CD4-positive, alpha-beta T cell treated with Interleukin-17A for 1 hour (primary cell): ENCODE results near the gene RPS6KA5.
"Not testable (repeated sequence)": the region's sequence is repeated elsewhere in the genome, so short reads cannot be mapped to it uniquely, and the experiment has no call there.

Experiments used
- DNase-seq: peaks from one replicate; pipeline ENCODE4 v3.0.0-alpha.2; 2020

The RPS6KA5 gene

DNA sequence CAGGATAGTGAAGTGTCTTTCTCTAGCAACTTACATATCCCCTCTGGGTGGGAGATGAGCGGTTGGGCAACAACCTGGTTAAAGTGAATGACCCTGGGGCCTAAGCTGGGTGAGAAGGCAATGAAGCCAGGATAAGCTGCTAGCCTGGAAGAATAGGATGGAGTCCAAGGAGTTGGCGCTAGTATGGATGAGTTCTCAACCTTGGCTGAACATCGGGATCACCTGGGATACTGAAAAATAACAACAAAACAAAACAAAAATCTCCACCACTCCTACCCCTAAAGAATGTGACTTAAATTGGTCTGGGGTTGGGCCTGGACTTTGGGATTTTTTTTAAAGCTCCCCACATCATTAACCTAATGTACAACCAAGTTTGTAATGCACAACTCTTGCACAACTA, 4.8 kb upstream of the RPS6KA5 start:
- DNase-seq, result no peak

GRCh38 chr14:91063119-91063518, 2.7 kb upstream of the RPS6KA5 start:
- peak; percentile 83 for DNase-seq

GRCh38 chr14:91062600-91062999, 2.2 kb upstream of the RPS6KA5 start:
- no peak for DNase-seq

GRCh38 chr14:91061056-91061887, 831 bp upstream of the RPS6KA5 start:
- peak; percentile 23 for DNase-seq

DNA sequence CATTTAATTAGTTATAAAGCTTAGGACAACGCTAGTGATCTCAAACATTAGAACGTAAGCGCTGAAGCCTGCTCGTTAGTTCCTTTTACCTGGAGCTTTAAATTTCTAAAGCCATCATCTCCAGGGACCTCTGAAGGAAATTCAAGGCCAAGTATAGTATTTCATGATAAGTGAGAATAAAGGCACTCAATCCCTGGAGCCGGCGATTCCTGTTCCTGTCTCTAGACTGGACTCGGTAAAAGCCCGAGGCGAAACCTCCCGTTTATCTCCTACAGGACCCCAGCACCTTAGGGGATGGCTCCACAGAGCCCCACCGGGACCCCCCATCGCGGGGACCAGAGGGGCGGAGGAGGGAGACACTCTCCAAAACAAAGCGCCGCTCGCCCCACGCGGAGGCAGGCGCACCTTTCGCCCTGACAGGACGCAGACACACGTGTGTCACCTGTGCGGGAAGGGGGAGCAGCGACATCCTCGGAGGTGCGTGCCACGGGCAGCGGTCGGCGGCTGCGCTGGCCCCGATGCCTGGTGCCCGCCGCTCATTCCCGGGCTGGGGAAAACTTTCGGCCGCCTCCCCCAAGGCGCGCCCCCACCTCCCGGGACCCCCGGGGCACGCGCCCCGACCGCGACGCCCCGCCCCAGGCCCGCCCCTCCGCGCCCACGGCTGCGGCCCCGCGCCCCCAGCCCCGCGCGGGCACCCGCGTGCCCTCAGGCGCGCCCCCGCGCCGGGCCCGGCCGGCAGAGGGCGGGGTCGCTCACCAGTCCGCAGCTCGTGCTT, 678 bp downstream of the RPS6KA5 start:
- DNase-seq, result peak; percentile 59

- no peak for DNase-seq
Observed at GRCh38 chr14:91058042-91058581, 2.3 kb downstream of the RPS6KA5 start.

GRCh38 chr14:91056361-91056760, 4.1 kb downstream of the RPS6KA5 start:
- DNase-seq, result no peak

DNA sequence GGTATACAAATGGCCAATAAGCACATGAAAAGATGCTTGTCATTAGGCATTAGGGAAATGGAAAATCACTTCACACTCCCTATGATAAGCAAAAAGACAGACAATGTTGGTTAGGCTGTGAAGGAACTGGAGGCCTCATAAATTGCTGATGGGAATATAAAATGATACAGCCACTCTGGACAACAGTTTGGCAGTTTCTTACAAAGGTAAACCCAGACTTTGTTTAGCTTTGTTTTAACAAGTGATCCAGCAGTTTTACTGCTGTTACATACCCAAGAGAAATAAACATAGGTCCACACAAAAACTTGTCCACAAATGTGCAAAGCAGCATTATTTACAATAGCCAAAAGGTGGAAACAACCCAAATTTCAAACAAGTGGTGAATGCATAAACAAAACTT, 5.4 kb downstream of the RPS6KA5 start:
- no peak for DNase-seq

GRCh38 chr14:91048676-91049075, 11.8 kb downstream of the RPS6KA5 start:
- no peak for DNase-seq

DNA sequence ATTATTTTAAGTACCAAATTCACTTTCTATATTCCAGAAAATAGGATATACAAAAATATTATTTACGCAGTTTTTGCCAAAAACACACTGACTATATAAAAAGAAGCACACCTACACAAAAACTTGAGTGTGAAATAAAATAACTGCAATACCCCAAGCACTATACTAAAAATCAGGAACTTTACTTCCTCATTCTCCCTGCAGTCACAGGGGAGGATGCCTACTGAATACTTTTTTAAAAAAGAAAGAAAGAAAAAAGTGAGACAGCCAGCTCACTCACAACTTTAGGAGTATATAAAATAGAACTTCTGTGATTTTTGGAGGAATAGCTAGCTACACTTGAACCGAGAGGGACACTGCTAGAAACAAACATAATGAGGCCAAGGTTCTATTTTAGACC, 12.2 kb downstream of the RPS6KA5 start:
- no peak for DNase-seq

DNA sequence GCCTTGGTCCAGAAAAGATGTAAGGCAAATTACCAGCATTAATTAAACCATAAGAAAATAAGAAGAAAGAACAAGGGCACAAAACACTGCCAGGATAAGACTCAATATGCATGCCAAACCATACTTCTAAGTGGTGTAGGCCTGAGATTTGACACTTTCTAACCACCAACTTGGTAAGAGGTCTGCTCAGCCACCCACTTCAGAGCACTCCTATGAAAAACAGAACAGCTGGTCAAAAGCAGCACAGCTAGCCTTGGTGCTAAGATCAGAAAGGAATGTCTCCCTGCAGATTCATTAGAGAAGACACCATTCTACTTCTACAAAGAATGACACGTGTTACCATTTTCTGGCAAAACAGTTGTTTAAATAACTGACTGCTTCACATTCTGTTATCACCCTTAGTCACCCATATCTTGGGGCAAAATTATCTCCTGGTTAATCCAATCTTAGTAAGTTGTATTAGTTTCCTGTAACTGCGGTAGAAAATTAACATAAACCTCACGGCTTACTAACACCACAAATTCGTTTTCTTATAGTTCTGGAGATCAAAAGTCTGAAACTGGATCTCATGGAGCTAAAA, 13.2 kb downstream of the RPS6KA5 start:
- peak; percentile 28 for DNase-seq

DNA sequence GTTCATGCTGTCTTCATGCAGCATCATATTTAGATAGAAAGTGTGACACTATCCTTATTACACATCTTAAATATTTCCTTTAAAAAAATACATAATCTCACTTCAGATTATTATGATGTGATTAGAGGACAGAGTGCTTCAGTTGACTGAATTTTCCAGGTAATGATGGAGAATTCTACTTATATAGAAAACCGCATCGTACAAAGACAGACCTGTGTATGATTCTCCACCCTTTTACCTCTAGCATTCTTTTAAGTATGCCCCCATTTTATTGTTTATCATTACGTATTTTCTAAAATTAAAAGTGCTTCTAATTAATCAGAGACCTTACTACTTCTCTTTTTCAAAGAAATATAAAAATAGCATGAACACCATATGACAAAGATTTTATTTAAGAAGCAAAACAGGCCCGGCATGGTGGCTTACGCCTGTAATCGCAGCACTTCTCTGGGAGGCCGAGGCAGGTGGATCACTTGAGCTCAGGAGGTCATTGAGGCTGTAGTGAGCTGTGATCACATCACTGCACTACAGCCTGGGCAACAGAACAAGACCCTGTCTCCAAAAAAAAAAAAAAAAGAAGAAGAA, 13.9 kb downstream of the RPS6KA5 start:
- DNase-seq, result no peak

DNA sequence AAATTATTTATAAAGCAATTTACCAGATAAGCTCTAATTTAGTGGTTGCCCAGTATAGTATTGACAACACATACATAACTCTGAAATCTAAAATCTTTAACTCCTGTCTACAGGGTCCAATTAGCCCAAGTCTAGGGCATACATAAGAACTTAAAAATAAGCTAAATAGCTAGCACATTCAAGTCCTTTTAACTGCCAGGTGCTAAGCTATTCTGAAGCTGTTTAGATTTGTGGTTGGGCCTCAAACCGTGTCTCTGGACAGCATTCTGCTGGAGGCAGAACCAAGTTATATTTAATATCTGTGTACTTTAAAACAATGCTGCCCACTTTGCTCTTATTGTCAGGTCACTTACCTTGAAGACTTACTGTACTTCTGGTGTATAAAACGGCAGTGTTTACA, 19.0 kb downstream of the RPS6KA5 start:
- no peak for DNase-seq

GRCh38 chr14:91040545-91040944, 19.9 kb downstream of the RPS6KA5 start:
- no peak for DNase-seq

DNA sequence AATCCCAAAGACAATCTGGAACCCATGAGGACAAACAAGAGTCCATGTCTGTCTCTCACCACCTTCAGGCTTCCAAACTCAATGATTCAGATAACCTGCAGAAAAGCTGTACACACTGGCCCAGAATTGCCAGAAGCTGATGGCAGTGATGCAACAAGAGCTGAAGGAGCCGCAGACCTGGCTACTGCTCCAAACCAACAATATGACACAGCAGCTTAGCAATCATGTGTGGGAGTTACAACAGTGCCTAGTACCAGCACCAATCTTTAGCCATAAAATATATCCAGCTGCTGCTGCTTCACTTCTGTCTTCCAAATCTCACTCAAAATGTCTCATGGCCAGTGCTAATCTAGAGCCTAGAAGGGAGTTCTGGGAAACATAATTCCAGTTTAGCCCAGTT, 22.0 kb downstream of the RPS6KA5 start:
- DNase-seq, result no peak

- no peak for DNase-seq
Observed at GRCh38 chr14:91036741-91037469, 23.5 kb downstream of the RPS6KA5 start.

DNA sequence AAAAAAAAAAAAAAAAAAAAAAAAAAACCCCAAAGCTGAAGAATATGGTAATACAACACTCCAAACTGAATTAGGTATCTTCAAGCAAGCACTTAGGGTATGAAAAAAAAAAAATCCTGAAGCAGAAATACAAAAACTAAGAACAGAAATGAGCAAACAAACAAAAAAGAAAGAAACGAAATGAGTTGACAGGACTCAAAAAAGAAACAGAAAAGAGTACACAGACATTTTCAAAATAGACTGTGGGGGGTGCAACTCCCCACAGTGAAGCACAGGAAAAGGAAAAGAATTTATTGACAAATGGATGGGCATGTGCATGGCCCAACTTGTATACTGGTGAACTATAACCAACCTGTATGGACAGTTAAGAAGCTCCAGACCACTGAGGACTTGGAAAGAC, 24.6 kb downstream of the RPS6KA5 start:
- no peak for DNase-seq

GRCh38 chr14:91034379-91034778, 26.1 kb downstream of the RPS6KA5 start:
- not testable (repeated sequence) for DNase-seq

DNA sequence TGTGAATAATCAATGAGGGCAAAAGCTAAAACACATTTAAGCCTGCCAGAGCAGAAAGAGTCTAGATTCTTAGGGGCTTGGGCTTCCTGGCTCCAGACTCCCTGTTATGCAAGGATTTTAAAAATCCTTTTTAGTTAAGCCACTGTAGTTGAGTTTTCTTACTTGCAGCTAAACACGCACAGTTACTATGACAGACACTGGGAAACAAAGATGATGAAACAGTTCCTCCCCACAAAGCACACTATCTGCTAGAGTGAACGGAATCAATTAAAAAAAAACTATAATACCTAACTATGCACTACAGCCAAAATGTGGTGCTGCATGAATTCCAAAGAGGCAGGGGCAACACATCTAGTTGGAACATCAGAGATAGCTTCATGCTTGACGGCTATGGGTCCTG, 28.2 kb downstream of the RPS6KA5 start:
- DNase-seq, result no peak

DNA sequence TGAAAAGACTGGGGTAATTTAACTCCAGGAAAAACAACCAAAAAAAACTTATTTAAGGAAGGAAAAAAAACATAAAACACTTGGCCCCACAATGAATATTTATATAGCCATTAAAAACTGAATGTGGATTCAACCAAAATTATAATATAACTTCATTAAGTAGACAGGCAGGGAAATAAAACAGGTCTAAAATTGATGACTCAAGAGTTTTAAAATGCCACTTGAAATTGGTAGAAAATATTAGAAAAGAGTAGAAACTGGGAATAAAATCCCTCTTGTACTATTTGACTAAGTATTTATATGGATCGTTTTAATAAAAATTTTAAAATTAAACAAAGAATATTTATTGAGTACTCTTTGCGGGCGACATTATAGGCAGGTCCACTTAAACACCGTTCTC, 28.8 kb downstream of the RPS6KA5 start:
- no peak for DNase-seq

DNA sequence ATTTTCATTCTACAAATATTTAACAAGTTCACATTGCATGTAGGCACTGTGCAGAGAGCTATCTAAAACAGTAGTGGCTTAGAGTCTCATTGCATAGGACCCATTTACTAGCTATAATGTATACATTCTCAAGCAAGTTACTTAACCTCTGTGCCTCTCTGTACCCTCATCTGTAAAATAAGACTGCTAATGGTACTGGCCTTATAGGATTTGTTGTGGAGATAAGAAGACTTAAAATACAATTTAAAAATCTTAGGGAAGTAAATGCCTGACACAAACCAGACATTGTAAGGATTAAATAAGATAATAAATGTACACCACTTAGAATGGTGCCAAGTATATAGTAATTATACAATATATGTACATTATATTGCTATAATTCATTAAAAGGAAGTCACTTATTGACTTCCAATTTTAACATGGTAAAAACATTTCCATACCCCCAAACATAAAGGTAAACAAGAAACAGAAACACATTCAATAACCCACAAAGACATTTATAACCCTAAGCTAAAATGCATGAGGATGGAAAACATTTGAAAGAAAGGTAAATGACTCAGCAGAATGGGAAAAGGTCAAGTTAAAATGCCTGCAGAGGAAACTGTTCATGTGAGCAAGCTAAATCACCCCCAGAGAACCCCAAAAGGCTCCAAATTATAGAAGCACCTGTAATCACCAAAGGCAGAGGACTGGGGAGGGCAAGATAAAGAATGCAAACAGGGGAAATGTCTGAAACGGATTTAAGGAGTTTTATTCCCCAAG, 30.8 kb downstream of the RPS6KA5 start:
- no peak for DNase-seq

- DNase-seq, result no peak
Observed at GRCh38 chr14:91027561-91027960, 32.9 kb downstream of the RPS6KA5 start.
